Neutrophil (primary cell): ENCODE data around the gene ATR.

Experiments used
- H3K27ac ChIP-seq: fragments of 200-600 bp; sonication (generic); 2 replicates; pipeline ENCODE4 v1.5.1; 2016; ENCODE audit warnings: mild to moderate bottlenecking, moderate library complexity
- H3K27me3 ChIP-seq: fragments of 200-600 bp; sonication (generic); 2 replicates; pipeline ENCODE4 v1.6.0; 2016; ENCODE audit warnings: mild to moderate bottlenecking
- H3K36me3 ChIP-seq: fragments of 200-600 bp; sonication (generic); 2 replicates; pipeline ENCODE4 v1.5.1; 2017
- H3K4me1 ChIP-seq, 2 experiments: fragments of 200-600 bp in 1 of 2; sonication (generic) in 1 of 2; 1 replicate in 1 of 2; 2 replicates in 1 of 2; pipeline versions ENCODE4 v1.5.1 to v1.6.1; 2013 to 2016; ENCODE audit warnings: low read depth in 1 of 2, low read length in 1 of 2, mild to moderate bottlenecking in 1 of 2, moderate library complexity in 1 of 2; ENCODE audit not compliant: control insufficient read depth in 1 of 2, insufficient read depth in 1 of 2
- H3K4me3 ChIP-seq, 2 experiments: fragments of 200-600 bp in 1 of 2; sonication (generic) in 1 of 2; 1 replicate in 1 of 2; 2 replicates in 1 of 2; pipeline ENCODE4 v1.5.1; 2013 to 2016; ENCODE audit warnings: low read depth in 1 of 2, low read length in 1 of 2, mild to moderate bottlenecking in 1 of 2, moderate library complexity in 1 of 2
- H3K9me3 ChIP-seq: fragments of 200-600 bp; sonication (generic); 2 replicates; pipeline ENCODE4 v1.5.1; 2016
- TF ChIP-seq, protein P1 (sequence below): fragments of 200-600 bp; sonication (generic); IDR thresholded peaks from 2 replicates; pipeline ENCODE4 v1.5.1; 2016; ENCODE audit warnings: antibody characterized with exemption

Gene ATR

DNA sequence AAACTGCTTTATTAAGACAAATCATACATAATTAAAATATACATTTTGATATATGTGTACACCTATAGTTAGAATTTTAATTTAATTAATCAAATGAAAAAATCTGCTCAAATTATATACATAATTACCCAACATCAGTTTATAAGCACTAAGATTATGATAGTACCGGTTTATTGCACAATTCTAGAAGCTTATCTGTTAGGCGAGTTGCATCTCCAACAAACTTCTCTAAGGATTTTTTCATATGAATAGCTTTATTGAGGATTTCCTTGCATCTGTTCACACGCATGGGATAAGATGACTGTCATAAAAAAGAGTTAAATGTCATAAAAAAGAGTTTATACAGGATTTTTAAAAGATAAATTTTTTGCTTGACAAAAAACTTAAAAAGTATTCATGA is 110.8 kb downstream of the ATR start:
- Histone ChIP-seq H3K27ac (no peak overlapping the region), H3K27me3 (no peaks in the 10 kb centered on the region), H3K4me1 (no peaks in the 10 kb centered on the region), H3K4me3 (no peak overlapping the region), H3K9me3 (no peaks in the 10 kb centered on the region), H3K36me3 (no peaks in the 10 kb centered on the region)
- TF ChIP-seq, protein P1, sequence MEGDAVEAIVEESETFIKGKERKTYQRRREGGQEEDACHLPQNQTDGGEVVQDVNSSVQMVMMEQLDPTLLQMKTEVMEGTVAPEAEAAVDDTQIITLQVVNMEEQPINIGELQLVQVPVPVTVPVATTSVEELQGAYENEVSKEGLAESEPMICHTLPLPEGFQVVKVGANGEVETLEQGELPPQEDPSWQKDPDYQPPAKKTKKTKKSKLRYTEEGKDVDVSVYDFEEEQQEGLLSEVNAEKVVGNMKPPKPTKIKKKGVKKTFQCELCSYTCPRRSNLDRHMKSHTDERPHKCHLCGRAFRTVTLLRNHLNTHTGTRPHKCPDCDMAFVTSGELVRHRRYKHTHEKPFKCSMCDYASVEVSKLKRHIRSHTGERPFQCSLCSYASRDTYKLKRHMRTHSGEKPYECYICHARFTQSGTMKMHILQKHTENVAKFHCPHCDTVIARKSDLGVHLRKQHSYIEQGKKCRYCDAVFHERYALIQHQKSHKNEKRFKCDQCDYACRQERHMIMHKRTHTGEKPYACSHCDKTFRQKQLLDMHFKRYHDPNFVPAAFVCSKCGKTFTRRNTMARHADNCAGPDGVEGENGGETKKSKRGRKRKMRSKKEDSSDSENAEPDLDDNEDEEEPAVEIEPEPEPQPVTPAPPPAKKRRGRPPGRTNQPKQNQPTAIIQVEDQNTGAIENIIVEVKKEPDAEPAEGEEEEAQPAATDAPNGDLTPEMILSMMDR = no peak

DNA sequence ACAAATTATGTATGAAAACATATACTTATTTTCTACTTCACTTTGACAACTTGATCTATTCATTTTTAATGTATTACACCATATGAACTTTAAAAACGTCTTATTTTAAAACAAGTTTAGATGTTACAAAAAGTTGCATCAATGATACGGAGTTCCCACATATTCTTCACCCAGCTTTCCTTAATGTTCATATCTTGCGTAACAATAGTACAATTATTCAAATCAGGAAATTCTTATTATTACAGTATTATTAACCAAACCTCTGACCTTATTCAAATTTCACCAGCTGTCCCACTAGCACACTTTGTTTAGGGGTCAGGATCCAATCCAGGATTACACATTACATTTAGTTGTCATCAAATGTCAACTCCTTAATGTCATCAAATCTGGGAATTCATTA is 117.8 kb downstream of the ATR start:
- H3K27me3 ChIP-seq = no peaks in the 10 kb centered on the region
- no peaks in the 10 kb centered on the region for H3K9me3 ChIP-seq
- TF ChIP-seq, protein P1 = no peak
- no peak overlapping the region for H3K4me3 ChIP-seq
- no peaks in the 10 kb centered on the region for H3K4me1 ChIP-seq
- no peak overlapping the region for H3K27ac ChIP-seq
- H3K36me3 ChIP-seq = peaks cover 4% of the 10 kb centered on the region

DNA sequence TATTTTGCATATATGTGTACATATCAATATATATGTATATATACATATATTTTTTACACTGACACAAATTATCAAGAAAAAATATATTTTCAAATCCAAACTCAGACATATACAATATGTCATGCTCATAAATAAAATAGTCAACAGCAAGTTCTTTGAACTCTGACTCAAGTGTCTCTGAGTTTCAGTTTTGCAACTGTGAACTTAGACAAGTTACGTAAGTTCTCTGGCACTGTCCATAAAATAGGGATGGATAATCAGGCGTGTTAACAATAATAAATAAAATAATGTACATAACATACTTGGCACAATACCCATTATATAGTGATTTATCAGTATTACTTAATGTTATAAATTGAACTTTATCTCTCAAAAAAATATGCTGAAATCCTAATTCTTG is 118.6 kb downstream of the ATR start:
- no peak overlapping the region for H3K27ac ChIP-seq
- no peaks in the 10 kb centered on the region for H3K27me3 ChIP-seq
- TF ChIP-seq, protein P1 = no peak
- peaks cover 4% of the 10 kb centered on the region for H3K36me3 ChIP-seq
- no peak overlapping the region for H3K4me3 ChIP-seq
- H3K9me3 ChIP-seq = no peaks in the 10 kb centered on the region
- no peaks in the 10 kb centered on the region for H3K4me1 ChIP-seq

DNA sequence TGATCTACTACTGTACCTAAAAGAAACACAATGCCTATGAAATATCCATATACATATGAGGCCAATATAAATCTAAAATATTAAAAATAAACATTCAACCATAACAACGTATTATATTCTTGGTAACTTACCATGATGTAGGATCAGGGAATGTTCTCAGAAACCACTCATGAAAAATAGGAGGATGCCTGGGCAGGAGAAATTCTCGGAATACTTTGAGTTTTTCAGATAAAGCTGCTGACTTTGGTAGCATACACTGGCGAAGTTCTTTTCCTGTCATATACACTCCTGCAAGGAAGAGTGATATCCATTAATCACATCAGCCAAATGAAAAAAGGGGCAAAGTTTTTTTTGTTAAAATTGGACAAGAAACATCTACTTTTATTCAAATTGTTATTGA is 119.4 kb downstream of the ATR start:
- no peaks in the 10 kb centered on the region for H3K27me3 ChIP-seq
- H3K27ac ChIP-seq = no peak overlapping the region
- TF ChIP-seq, protein P1 = no peak
- no peak overlapping the region for H3K4me3 ChIP-seq
- peaks cover 4% of the 10 kb centered on the region for H3K36me3 ChIP-seq
- no peaks in the 10 kb centered on the region for H3K4me1 ChIP-seq
- no peaks in the 10 kb centered on the region for H3K9me3 ChIP-seq

DNA sequence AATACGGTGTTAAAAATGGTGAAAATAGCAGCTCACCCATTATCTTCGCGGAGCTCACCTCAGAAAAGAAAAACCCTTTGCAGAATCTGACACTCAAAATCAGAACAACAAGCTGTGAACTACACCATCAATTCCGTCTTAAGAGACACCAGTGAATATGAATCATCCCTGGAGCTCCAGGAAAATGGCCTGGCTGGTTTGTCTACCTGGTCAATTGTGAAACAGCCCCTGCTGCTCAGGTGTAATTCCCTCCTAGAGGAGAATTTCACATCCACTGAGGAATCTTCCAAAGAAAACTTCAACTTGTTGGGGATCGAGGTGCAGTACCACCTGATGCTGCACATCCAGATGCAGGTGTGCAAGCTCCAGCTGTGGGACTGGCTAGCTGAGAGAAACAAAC is 127.7 kb downstream of the ATR start:
- Histone ChIP-seq H3K27ac (no peak overlapping the region), H3K36me3 (no peaks in the 10 kb centered on the region), H3K27me3 (no peaks in the 10 kb centered on the region), H3K4me3 (no peak overlapping the region), H3K9me3 (no peaks in the 10 kb centered on the region), H3K4me1 (peaks cover 21 to 22% of the 10 kb centered on the region in 2 experiments)
- TF ChIP-seq, protein P1 = no peak

DNA sequence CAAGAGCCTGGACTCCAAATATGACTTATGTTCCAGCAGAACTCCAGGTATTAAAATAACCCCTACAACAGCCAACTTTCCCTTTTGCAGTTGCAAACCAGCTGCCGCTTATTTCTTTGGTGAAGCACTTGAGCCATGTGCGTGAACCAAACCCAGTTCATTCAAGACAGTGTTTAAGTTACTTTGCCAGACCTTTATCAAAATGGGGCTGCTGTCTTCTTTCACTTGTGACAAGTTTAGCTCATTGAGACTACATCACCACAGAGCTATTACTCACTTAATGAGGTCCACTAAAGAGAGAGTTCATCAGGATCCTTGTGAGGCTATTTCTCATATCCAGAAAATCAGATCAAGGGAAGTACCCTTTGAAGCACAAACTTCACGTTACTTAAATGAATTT is 128.3 kb downstream of the ATR start:
- Histone ChIP-seq H3K27ac (no peak overlapping the region), H3K4me3 (no peak overlapping the region), H3K27me3 (no peaks in the 10 kb centered on the region), H3K9me3 (no peaks in the 10 kb centered on the region), H3K36me3 (no peaks in the 10 kb centered on the region), H3K4me1 (peaks cover 28% of the 10 kb centered on the region in 2 experiments)
- TF ChIP-seq, protein P1 = no peak
